HL-60/S4 treated with retinoic acid at 250 ng/mL for 4 days and 3 days (cell line): ENCODE data around the gene GSS.

Experiments
- in situ Hi-C: fragments of 300-500 bp; cut with MboI; formaldehyde crosslinking; loops from 2 replicates; pipeline ENCODE4 v1.7.0; 2022; ENCODE audit warnings: low sequenced_read_pairs

GSS gene

GRCh38 chr20:34947336-34947735 is 8.3 kb downstream of the GSS start:
- in situ Hi-C loops: no loop called here

DNA sequence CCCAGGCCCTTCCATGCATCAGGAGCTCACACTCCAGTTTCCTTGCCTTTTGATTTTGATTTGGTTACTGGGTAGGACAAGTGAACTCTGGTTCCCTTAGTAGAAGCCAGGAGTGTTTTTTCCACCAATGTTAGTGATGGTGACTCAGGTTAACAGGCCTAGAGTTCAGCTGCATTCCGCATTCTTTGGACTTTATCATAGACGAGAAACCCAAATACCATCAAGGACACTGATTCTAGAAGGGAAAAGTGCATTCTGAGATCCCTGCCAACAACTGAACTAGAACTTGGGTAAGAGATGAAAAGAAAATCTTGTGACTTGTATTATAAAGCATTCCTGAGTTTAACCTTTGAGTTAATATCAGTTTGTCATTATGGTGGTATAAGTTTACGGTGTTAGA is 8.9 kb downstream of the GSS start:
- in situ Hi-C loops: no loop called here

DNA sequence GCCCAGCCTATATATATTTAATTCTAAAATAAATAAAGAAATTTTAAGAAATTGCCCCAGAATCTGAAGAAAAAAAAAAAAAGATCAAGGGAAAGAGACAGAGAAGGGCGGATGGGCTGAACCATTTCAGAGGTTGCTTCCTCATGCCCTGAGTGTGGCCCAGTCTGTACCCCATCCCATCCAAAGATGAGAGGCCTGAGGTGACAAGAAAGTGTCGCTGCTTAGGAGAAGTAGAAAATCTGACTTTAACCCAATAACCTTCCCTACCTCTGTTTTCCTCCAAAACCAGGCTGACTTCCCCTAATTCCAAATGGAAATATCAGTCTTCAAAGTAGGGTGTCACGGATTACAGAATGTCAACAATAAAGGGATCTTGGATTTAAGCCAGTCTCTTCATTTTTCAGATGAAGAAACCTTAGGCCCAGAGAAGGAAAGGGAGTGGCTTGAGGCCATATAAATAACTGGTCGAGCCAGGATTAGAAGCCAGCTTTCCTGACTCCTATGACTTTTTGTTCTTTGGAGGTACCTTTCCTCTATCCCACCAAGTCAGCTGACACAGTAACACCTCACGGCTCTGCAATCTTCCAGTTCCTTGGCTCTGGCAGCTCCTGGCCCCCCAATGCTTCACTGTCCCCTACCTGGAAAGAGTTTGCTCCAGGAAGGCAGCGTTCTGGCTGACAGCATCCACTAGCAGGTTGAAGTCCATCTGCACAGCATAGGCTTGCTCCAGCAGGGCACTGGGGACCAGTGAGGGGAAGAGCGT is 10.1 kb downstream of the GSS start:
- in situ Hi-C loops: no loop called here

GRCh38 chr20:34943808-34944567 is 11.6 kb downstream of the GSS start:
- in situ Hi-C loops: no loop called here

GRCh38 chr20:34942301-34942700 is 13.3 kb downstream of the GSS start:
- in situ Hi-C loops: no loop called here

DNA sequence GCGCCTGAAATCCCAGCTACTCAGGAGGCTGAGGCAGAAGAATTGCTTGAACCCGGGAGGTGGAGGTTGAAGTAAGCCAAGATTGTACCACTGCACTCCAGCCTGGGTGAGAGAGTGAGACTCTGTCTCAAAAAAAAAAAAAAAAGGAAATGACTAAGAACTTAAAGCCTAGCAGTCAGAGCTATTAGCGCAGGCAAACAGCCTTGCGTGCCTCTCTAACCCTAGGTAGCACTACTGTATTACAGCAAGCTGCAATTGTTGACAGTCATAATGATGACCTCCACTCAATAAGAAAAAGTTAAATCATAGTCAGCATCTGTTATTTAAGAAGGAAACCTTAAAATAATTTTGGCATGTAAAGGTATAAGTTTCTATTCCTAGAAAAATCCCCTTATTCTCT is 14.4 kb downstream of the GSS start:
- in situ Hi-C loops: no loop called here

- in situ Hi-C loops: no loop called here
These were observed 15.5 kb downstream of the GSS start for GRCh38 chr20:34940081-34940481.

DNA sequence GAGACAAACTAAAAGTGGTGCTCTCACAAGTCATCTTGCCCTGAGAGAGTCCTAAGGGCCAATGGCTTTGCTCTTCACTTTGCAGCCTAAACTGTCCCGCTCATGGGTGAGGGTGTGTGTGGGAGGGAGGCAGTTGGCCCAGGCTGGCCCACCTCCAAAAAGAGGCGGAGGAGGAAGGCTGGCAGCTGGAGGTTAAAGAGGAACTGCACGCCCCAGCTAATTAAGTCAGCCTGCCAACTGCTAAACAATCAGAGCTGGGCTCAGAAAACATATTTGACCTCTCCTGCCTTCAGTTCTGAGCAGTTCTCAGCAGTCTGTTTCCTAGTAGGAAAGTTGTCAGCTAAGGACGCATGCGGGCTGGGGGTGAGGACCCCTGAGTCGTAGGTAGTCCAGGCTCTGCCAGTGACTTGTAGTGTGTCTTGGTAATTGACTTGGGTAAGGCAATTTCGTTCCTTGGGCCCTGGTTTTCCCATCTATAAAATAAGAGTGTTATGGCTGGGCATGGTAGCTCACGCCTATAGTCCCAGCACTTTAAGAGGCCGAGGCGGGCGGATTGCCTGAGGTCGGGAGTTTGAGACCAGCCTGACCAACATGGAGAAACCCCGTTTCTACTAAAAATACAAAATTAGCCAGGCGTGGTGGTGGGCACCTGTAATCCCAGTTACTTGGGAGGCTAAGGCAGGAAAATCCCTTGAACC is 17.0 kb downstream of the GSS start:
- in situ Hi-C loops: no loop called here

DNA sequence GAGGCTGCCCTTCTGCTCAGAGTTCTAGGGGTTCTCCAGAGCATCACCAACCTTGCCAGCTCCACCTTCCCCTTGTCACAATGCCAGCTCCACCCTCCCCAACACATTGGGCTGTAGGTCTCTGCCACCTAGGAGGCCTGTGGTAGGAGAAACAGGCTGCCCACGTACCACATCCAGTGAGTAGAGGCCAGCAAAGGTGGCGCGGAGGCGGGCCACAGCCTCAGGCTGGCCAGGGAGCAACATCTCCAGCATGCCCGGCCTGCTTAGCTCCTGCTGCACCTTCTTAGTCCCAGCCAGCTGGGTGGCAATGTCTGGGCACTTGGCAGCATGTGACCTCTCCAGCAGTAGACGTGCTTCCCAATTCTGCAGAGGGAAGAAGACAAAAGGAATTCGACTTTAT is 23.8 kb downstream of the GSS start:
- in situ Hi-C loops: no loop called here

- in situ Hi-C loops: no loop called here
These were observed 27.2 kb downstream of the GSS start for GRCh38 chr20:34928411-34928810.

DNA sequence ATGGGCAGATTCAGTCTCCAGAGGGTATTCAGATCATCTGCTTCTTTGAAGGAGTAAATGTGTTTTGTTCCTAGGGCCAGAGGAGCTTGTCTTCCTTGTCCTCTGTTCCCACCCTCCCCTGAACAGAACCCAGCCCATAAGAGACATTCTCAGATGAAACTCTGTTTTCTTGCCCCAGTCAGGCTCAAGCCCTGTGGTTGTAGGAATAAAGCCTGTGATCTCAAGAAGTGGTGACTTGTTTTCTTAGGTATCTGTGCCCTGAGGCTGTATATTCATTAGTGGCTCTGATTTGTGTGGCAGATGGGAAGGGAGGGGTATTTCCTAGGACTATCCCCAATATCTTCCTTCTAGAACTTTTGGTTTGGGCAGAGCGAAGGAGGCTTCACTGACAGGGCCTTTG is 27.9 kb downstream of the GSS start:
- in situ Hi-C loops: no loop called here

DNA sequence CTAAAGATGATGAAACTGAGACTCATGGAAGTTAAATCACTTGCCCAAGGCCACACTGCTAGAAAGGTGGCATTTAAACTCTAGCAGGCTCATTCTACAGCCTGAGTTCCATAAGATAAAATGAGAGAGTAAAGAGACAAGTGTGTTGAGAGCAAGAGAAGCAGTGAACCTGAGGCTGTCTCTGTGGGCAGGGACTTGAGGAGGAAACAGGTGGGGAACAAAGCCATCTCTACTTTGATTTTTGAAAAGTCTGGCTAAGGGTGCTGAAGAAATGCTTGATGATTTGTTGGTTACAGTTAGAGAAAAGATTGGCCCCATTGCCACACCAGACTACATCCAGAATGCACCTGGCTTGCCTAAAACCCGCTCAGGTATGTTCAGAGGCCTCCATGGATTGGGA is 29.0 kb downstream of the GSS start:
- in situ Hi-C loops: no loop called here

GRCh38 chr20:34925981-34926380 is 29.6 kb downstream of the GSS start:
- in situ Hi-C loops: no loop called here

GRCh38 chr20:34925341-34925740 is 30.3 kb downstream of the GSS start:
- in situ Hi-C loops: no loop called here

DNA sequence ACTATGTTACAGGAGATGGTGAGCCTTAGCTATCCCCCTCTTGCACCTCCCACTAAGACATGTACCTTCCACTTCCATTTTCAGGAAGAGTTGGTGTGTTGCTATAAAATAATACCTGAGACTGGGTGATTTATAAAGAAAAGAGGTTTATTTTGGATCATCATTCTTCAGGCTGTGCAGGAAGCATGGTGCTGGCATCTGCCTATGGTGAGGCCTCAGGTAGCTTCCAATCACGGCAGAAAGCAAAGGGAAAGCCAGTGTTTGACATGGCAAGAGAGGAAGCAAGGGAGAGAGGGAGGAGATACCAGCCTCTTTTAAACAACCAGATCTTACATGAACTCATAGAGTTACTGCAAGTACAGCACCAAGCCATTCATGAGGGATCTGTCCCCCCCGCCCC is 32.2 kb downstream of the GSS start:
- in situ Hi-C loops: no loop called here

- in situ Hi-C loops: no loop called here
These were observed 32.8 kb downstream of the GSS start for GRCh38 chr20:34922654-34923381.

GRCh38 chr20:34921436-34921835 is 34.2 kb downstream of the GSS start:
- in situ Hi-C loops: no loop called here

DNA sequence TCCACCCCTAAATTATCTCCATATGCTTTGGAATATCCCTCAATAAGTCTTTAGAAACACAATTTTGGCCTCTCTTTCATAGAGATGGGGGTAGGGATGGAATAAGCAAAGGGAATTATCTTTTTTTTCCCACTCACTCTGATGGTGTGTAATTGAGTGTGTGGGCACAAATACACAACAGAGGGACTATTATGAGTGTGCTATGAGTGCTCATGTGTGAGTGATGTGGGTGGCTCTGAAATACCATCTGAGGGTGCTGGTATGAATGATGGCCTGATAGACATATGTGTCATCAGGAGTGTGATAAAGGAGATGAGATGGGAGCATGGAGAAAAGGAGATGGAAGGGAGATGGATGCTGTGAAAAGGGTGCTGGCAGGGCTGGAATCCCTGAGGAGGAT is 35.6 kb downstream of the GSS start:
- in situ Hi-C loops: no loop called here

DNA sequence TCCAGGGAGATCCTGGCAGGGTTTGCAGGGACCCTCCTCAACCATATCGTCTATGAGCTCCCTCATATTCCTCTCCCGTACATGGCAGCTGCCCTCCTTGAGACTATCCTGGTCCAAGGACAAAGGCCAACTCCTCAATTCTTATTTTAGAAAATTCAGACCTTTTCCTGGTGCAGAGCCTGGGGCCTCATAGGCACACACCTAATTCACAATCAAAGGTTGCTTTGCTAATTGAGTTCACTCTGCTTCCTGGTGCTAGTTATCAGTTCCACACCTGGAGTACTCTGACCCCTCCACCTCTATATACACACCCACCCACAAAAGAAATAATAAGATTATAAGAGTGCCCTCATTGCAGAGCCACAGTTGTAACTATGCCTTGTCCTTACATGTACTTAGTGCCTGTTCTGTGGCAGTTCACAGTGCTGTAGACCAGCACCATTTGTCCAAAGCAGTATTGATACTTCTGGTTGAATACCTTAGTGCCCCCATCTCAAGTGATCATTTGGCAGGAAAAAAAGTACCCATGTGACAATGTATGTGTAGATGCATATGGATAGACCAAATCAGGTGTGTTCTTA is 38.7 kb downstream of the GSS start:
- in situ Hi-C loops: no loop called here

- in situ Hi-C loops: no loop called here
These were observed 39.7 kb downstream of the GSS start for GRCh38 chr20:34915749-34916455.
